ENCODE results near the gene GALNT8. TPM values are rescaled to one million over a fixed set of nuclear protein-coding genes. Genes with fewer than 3 reads are reported as not detected.

GALNT8 gene
- total RNA-seq, 1 experiment from 2014 or later = not detected

GRCh38 chr12:4780641-4781611, 60.7 kb downstream of the GALNT8 start:
- H2AFZ ChIP-seq (ENCODE audit: low read depth, low read length, poor library complexity, severe bottlenecking) = no peak overlapping the region
- RAD21 ChIA-PET (ENCODE audit: low non-redundant PET in 1 of 2, low total read pairs in 2 of 2, uncharacterized antibody in 2 of 2, unreplicated experiment in 2 of 2) = no interaction called here

GRCh38 chr12:4784404-4785054, 64.3 kb downstream of the GALNT8 start:
- no peaks in the 10 kb centered on the region for H3K9me2 ChIP-seq (ENCODE audit: insufficient read depth)
- no peaks in the 10 kb centered on the region for H4K20me1 ChIP-seq (ENCODE audit: insufficient read depth)
- TF ChIP-seq SP1 (IDR thresholded peaks at IDR 0.05; ENCODE audit: low read depth) = no peak
- TF ChIP-seq, protein P1, sequence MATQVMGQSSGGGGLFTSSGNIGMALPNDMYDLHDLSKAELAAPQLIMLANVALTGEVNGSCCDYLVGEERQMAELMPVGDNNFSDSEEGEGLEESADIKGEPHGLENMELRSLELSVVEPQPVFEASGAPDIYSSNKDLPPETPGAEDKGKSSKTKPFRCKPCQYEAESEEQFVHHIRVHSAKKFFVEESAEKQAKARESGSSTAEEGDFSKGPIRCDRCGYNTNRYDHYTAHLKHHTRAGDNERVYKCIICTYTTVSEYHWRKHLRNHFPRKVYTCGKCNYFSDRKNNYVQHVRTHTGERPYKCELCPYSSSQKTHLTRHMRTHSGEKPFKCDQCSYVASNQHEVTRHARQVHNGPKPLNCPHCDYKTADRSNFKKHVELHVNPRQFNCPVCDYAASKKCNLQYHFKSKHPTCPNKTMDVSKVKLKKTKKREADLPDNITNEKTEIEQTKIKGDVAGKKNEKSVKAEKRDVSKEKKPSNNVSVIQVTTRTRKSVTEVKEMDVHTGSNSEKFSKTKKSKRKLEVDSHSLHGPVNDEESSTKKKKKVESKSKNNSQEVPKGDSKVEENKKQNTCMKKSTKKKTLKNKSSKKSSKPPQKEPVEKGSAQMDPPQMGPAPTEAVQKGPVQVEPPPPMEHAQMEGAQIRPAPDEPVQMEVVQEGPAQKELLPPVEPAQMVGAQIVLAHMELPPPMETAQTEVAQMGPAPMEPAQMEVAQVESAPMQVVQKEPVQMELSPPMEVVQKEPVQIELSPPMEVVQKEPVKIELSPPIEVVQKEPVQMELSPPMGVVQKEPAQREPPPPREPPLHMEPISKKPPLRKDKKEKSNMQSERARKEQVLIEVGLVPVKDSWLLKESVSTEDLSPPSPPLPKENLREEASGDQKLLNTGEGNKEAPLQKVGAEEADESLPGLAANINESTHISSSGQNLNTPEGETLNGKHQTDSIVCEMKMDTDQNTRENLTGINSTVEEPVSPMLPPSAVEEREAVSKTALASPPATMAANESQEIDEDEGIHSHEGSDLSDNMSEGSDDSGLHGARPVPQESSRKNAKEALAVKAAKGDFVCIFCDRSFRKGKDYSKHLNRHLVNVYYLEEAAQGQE (IDR thresholded peaks at IDR 0.05; ENCODE audit: low read depth) = no peak
- TF ChIP-seq CEBPB (IDR thresholded peaks at IDR 0.05; ENCODE audit: low read depth) = no peak
- H3K79me2 ChIP-seq (ENCODE audit: insufficient read depth, low read length) = no peaks in the 10 kb centered on the region
- no peaks in the 10 kb centered on the region for H3K4me1 ChIP-seq (ENCODE audit: control insufficient read depth in 1 of 2, insufficient read depth in 2 of 2, low read length in 2 of 2)
- POLR2A ChIA-PET = no interaction called here
- intact Hi-C loops (cut with micrococcal nuclease) = no loop called here
- no peak overlapping the region for H3K4me3 ChIP-seq (replicated peaks in 1 of 2; ENCODE audit: low read depth in 1 of 2, low read length in 2 of 2)
- no TSS peak for BruUV-seq (replicated peaks)
- DNase-seq (ENCODE audit: low read depth, low spot score) (no peak), ATAC-seq (no peak)
- no peak overlapping the region for H3K27ac ChIP-seq (ENCODE audit: low read depth, low read length)
- H3K36me3 ChIP-seq (ENCODE audit: control insufficient read depth in 1 of 2, insufficient read depth in 2 of 2, low read length in 2 of 2) = no peaks in the 10 kb centered on the region
- CTCF ChIA-PET = no interaction called here
- RAD21 ChIA-PET (ENCODE audit: low non-redundant PET in 1 of 2, low total read pairs in 2 of 2, uncharacterized antibody in 2 of 2, unreplicated experiment in 2 of 2) = no interaction called here
- H3K27me3 ChIP-seq (ENCODE audit: insufficient read depth, low read length) = peaks cover 50% of the 10 kb centered on the region
- H3K9me3 ChIP-seq (ENCODE audit: control insufficient read depth in 1 of 2, insufficient read depth in 1 of 2, low read depth in 1 of 2, low read length in 2 of 2) = no peaks in the 10 kb centered on the region
- no peak overlapping the region for H3K9ac ChIP-seq (ENCODE audit: low read length)
- H3K4me2 ChIP-seq (ENCODE audit: low read length) = no peak overlapping the region
- no peak overlapping the region for H2AFZ ChIP-seq (ENCODE audit: low read depth, low read length, poor library complexity, severe bottlenecking)

More at GRCh38 chr12:4780641-4781611, 60.7 kb downstream of the GALNT8 start:
- POLR2A ChIA-PET = no interaction called here
- no peaks in the 10 kb centered on the region for H3K79me2 ChIP-seq (ENCODE audit: insufficient read depth, low read length)
- no peaks in the 10 kb centered on the region for H3K9me3 ChIP-seq (ENCODE audit: control insufficient read depth in 1 of 2, insufficient read depth in 1 of 2, low read depth in 1 of 2, low read length in 2 of 2)
- H3K4me2 ChIP-seq (ENCODE audit: low read length) = no peak overlapping the region
- no peak overlapping the region for H3K9ac ChIP-seq (ENCODE audit: low read length)
- intact Hi-C loops (cut with micrococcal nuclease) = no loop called here
- DNase-seq (ENCODE audit: low read depth, low spot score) = no peak
- H3K27me3 ChIP-seq (ENCODE audit: insufficient read depth, low read length) = peaks cover 63% of the 10 kb centered on the region
- H3K27ac ChIP-seq (ENCODE audit: low read depth, low read length) = no peak overlapping the region
- H3K4me3 ChIP-seq (replicated peaks in 1 of 2; ENCODE audit: low read depth in 1 of 2, low read length in 2 of 2) = no peak overlapping the region
- CTCF ChIA-PET = no interaction called here
- BruUV-seq (replicated peaks) = no TSS peak
- no peaks in the 10 kb centered on the region for H3K9me2 ChIP-seq (ENCODE audit: insufficient read depth)
- H3K36me3 ChIP-seq (ENCODE audit: control insufficient read depth in 1 of 2, insufficient read depth in 2 of 2, low read length in 2 of 2) = no peaks in the 10 kb centered on the region
- TF ChIP-seq ATF3 (IDR thresholded peaks at IDR 0.05) = no peak
- H4K20me1 ChIP-seq (ENCODE audit: insufficient read depth) = no peaks in the 10 kb centered on the region
- H3K4me1 ChIP-seq (ENCODE audit: control insufficient read depth in 1 of 2, insufficient read depth in 2 of 2, low read length in 2 of 2) = no peaks in the 10 kb centered on the region
- no peak for ATAC-seq

Measured in HCT116 (cell line).